Measurements from ENCODE around the gene NECTIN3.

The NECTIN3 gene

GRCh38 chr3:111084911-111085310, 13.3 kb downstream of the NECTIN3 start:
- DNase-seq (ENCODE audit: low read depth in 2 of 2): no peak

DNA sequence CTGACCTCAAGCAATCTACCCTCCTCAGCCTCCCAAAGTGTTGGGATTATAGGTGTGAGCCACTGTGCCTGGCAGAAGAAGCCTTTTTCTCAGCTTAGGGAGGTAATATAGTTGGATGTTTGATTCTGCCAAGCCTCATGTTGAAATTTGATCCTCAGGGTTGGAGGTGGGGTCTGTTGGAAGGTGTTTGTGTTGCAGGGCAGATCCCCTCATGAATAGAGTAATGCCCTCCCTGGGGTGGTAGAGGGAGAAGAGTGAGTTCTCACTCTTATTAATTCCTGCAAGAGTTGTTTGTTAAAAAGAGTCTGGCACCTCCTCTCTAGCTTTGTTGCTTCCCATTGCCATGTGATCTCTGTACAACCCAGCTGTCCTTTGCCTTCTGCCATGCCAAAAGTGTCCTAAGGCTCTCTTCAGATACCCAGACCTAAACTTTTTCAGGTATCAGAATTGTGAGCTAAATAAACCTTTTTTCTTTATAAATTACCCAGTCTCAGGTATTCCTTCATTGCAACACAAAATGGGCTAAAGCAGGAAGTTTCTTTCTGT, 16.4 kb downstream of the NECTIN3 start:
- DNase-seq (ENCODE audit: low read depth in 2 of 2): no peak

DNA sequence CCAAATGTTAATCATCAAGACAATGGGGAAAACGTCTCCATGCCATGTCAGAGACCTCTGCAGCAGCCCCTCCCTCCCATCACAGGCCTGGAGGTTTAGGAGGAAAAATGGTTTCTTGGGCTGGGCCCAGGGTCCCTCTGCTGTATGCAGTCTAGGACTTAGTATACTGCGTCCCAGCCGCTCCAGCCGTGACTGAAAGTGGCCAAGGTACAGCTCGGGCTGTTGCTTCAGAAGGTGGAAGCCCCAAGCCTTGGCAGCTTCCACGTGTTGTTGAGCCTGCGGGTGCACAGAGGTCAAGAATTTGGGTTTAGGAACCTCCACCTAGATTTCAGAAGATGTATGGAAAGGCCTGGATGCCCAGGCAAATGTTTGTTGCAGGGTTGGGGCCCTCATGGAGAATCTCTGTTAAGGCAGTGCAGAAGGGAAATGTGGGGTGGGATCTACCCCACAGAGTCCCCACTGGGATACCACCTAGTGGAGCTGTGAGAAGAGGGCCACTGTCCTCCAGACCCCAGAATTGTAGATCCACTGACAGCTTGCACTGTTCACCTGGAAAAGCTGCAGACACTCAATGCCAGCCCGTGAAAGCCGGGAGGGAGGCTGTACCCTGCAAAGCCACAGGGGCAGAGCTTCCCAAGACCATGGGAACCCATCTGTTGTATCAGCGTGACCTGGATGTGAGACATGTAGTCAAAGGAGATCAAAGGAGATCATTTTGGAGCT, 25.0 kb downstream of the NECTIN3 start:
- no peak for DNase-seq (ENCODE audit: low read depth in 2 of 2)

DNA sequence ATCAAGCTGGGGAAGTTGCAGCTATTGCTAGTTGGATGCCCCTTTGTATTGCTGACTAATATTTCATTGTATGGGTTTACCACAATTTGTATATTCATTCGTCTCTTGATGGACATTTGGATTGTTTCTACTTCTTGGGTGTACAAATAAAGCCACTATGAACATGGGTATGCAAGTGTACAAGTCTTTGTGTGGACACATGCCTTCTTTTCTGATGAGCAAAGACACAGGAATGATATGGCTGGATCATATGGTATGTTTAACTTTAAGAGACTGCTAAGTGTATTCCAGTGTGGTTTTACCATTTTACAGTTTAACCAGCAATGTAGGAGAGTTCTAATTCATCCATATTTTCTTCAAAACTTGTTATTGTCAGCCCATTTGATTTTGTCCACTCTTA, 32.2 kb downstream of the NECTIN3 start:
- no peak for DNase-seq (ENCODE audit: low read depth in 2 of 2)

GRCh38 chr3:111106993-111107661, 35.5 kb downstream of the NECTIN3 start:
- no peak for DNase-seq (ENCODE audit: low read depth in 2 of 2)

GRCh38 chr3:111107662-111108035, 36.0 kb downstream of the NECTIN3 start:
- DNase-seq (ENCODE audit: low read depth in 2 of 2): no peak

GRCh38 chr3:111112913-111113312, 41.3 kb downstream of the NECTIN3 start:
- no peak for DNase-seq (ENCODE audit: low read depth in 2 of 2)

DNA sequence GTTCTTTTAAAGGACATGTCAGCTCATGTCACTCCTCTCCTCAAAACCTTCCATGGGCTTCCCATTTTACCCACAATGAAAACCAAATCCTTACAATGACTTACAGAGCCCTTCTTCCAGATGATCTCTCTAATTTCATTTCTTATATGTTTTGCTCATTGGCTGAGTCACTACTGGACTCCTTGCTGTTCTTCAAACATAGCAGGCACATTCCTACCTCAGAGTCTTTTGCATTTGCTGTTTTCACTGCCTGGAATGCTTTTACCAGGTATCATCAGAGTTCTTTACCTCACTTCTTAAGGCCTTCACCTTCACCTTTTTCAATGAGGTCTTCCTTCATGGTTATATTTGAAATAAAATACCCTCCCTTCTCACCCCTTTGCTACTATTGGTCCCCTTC, 57.3 kb downstream of the NECTIN3 start:
- no peak for DNase-seq (ENCODE audit: low read depth in 2 of 2)

DNA sequence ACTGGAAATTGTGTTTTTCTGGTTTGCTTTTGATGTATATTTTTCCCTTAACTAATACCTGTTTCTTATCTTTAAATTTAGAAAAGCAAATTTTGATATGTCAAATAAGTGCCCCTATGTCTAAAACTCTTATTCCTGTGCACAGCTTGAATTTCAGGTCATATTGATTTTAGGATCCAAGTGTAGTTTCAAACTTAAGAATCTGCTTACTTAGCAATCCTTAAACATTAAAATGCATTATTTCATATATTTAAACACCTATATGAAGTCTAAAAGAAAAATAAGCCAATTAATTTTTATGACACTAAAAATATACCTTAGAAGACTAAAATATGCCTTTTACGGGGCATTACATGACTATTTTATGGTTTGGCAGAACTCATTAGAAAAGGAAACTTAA, 59.2 kb downstream of the NECTIN3 start:
- DNase-seq (ENCODE audit: low read depth in 2 of 2): no peak

- DNase-seq (ENCODE audit: low read depth in 2 of 2): no peak
These were observed 62.7 kb downstream of the NECTIN3 start for GRCh38 chr3:111134302-111134701.

GRCh38 chr3:111151438-111151837, 79.8 kb downstream of the NECTIN3 start:
- no peak for DNase-seq (ENCODE audit: low read depth in 2 of 2)

- no peak for DNase-seq (ENCODE audit: low read depth in 2 of 2)
These were observed 80.9 kb downstream of the NECTIN3 start for GRCh38 chr3:111152496-111152895.

DNA sequence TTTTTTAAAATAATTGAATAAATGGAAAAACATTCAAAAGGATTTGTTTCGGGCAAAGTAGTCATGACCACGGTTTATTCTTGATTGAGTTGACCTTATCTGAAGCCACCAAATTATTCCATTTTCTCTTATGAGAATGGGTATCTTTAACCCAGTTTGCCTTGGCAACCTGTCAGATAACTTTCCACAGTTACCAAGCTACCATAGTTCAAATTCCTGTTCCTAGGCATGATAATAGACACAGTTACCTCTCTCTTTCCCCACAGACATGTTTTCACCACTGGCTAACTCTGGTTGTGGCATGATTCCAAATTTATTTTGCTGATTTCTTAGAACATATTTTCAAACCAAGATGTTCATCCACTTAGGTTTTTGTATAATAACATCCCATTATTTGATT, 84.9 kb downstream of the NECTIN3 start:
- no peak for DNase-seq (ENCODE audit: low read depth in 2 of 2)

DNA sequence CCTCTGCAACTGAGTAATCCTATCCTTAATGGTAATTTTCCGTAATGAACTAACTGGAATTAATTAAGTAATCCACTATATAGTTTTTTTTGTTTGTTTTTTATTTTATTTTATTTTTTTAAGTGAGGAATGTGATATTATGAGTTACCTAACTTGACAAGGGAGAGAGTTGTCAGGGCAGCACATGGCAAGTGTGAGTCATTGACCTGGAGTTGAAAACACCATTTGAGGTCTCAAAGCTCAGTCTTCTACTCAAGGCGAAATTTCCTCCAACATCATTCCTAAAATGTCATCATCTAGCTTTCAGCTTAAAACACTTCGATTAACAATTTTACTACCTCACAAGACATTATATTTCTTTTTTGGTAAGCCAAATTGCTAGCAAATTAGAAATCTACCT, 87.8 kb downstream of the NECTIN3 start:
- no peak for DNase-seq (ENCODE audit: low read depth in 2 of 2)

DNA sequence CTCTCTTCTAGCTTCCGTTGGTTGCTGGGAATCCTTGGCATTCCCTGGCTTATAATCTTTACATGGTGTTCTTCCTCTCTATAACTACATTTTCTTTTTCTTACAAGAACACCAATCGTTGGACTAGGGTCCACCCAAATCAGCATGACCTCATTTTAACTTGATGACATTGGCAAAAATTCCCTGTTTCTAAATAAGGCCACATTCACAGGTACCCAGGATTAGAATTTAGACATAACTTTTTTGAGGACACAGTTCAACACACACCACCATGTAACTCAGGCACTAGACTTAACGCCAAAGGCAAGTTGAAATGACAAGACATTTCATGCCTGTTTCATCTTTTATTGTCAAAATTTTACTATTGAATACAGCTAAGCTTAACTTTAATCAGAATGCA, 93.0 kb downstream of the NECTIN3 start:
- no peak for DNase-seq (ENCODE audit: low read depth in 2 of 2)

DNA sequence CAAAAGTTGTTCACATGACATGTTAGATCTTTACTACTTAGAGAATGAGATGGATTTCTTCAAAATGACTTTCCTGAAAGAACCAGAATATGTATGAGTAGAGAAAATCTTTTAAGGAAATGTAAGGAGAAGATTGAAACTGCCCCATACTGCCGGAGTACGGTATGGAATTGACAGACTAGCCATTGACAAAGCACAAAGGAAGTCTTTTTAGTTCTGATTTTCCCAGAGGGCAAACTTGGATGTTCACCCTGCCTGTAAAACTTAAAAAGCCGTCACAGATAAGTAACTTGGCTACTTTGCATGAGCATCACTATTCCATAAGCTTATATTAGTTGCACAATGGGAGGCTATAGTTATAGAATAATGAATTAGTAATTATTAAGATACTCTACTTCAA, 93.8 kb downstream of the NECTIN3 start:
- DNase-seq (ENCODE audit: low read depth in 2 of 2): no peak

DNA sequence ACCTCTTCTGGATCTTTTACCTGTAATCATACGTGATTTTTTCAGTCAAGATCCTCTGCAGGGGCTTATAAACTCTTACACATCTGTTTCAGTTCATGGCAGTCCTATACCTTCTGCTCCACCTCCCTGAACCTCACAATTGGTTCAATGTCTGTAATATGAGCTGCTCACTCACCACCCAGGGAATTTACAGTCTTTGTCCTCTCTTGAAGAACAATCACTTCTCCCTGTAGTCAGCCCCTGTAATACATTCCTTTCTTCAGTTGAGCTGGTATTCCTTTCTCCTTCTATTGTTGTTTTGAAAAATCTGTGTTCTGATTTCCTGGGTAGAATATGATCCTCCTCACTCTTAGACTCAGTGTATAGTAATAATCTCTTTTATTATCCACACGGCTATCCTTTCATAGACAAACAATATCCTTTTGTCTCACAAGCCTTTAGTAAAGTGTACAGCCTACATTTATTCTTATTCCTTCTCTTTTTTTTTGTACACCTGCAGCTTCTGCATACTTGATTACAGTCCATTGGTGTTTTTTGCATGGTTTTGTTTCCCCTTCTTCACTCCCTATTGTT, 101.8 kb downstream of the NECTIN3 start:
- DNase-seq (ENCODE audit: low read depth in 2 of 2): no peak

DNA sequence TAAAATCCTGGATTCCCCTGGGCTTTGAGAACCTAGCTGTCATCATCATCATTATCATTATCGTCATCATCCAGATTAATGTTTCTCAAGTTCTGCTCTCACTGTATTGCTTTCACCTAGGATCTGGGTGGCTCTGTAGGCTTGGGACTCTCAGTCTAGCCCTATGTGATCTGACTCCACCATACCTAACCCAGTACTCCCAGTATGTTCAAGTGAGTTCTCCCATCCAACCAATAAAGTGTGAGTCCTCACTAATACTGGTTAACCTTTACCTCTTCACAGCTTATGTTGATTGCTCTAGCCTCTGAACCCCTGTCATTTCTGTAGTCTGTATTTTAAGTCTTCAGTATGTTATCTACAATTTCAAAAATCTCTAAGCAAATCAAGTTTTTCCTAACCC, 102.3 kb downstream of the NECTIN3 start:
- DNase-seq (ENCODE audit: low read depth in 2 of 2): no peak

GRCh38 chr3:111190518-111190917, 118.9 kb downstream of the NECTIN3 start:
- no peak for DNase-seq (ENCODE audit: low read depth in 2 of 2)

GRCh38 chr3:111193472-111193871, 121.9 kb downstream of the NECTIN3 start:
- no peak for DNase-seq (ENCODE audit: low read depth in 2 of 2)

DNA sequence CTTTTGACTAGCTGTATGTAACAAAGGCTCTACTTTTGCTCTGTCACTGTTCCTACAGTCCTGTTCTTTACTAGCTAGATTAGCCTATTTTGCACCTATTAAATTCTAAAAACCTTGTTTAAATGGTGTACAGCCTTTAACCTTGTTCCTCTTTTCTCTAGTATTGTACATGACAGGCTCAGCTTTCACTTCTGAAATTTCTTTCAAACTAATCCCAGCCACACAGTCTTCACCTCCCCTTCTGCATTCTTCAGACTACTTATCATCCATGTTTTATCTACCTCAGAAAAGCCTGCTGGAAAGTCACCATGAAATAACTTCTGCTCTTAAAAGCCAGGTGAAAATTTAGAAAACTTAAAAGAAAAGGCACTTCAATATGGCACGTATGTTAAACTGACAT, 122.4 kb downstream of the NECTIN3 start:
- DNase-seq (ENCODE audit: low read depth in 2 of 2): no peak

DNA sequence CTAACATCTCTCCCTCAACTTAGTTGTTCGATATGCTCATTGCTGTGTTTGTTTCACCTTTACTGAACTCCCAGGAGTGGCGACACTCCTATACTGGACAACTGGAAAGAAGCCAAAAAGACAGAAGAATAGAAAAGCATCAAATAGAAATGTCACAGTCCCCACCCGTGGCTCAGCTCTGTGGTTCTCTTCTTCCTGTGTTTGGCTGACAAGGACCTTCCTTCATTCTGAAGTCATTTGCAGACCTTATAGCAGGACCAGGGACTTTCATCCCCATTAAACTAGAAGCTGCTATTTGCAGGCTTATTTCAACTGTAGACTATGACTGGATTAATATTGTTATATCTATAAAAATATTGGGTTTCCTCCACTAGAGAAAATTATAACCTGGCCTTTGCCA, 125.9 kb downstream of the NECTIN3 start:
- no peak for DNase-seq (ENCODE audit: low read depth in 2 of 2)

- DNase-seq (ENCODE audit: low read depth in 2 of 2): no peak
These were observed 128.4 kb downstream of the NECTIN3 start for GRCh38 chr3:111200027-111200426.
